GM04504 (cell line): ENCODE results near the gene ARHGAP35.
"Not testable (repeated sequence)": the region's sequence is repeated elsewhere in the genome, so short reads cannot be mapped to it uniquely, and the experiment has no call there.

ENCODE experiments used
- DNase-seq: peaks from one replicate; pipeline ENCODE4 v3.0.0-alpha.2; 2012; ENCODE audit warnings: low read depth

The ARHGAP35 gene

DNA sequence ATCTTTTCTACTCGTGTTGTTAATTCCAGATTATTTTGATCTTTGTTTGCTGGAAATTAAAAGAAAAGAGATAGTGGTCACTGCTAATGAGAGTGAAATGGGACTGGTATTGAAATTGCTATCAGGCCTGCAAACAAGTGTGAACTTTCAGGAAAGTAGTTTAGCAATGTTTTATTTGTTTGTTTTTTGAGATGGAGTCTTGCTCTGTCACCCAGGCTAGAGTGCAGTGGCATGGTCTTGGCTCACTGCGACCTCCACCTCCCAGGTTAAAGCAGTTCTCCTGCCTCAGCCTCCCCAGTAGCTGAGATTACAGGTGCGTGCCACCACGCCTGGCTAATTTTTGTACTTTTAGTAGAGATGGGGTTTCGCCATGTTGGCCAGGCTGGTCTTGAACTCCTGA is 10.4 kb downstream of the ARHGAP35 start:
- DNase-seq: not testable (repeated sequence)

DNA sequence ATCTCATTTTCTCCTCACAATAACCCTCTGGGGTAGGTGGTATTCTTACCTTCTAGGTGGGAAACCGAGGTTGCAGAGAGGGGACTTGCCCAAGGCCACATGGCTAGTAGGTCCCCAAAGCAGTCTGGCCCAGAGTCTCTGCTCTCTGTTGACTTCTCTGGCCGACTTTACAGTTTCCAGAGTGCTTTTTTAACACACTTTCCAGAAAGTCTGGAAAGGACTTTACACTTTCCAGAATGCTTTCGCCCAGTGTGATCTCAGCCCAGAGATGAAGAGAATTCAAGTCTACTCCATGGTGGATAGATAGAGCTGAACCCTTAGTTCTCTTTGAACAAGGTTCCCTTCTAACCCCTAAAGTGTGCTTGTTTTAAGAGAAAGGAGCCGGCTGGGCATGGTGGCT is 12.2 kb downstream of the ARHGAP35 start:
- DNase-seq: no peak

DNA sequence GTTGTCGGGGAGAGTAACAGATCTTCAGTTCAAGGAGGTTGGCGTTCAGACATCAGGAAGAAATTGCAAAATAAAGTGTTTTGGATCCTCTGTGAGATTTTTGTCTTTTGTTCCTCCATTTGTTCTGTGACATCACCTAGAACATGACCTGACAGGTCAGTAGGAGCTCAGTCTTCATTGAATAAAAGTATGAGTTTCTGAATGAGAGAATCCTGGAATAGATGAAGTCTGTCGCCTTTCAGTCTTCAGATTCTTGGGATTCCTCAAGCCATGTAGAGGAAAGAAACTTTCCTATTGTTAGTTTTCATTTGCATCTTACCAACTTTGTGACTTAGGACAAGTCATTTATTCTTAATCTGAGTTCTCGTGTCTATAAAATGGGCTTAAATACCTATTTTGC is 14.4 kb downstream of the ARHGAP35 start:
- DNase-seq: no peak

DNA sequence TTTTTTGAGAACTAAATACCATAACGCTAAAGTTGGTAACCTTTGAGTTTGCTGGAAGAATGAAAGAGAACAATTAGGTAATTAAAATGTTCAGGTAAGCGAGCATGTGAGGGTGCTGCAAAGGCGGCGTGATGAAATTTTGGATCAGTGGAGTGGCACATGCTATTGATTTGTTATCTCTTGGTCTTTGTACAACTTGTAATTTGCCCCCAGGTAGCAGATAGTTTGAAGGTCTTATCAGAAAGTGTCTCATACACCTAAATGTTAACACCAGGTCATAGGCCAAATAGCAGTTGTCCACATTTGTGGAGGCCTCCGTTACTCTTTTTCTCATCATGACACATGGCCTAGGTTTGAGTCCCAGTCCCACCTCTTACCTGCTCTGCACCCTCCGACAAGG is 14.9 kb downstream of the ARHGAP35 start:
- DNase-seq: no peak

DNA sequence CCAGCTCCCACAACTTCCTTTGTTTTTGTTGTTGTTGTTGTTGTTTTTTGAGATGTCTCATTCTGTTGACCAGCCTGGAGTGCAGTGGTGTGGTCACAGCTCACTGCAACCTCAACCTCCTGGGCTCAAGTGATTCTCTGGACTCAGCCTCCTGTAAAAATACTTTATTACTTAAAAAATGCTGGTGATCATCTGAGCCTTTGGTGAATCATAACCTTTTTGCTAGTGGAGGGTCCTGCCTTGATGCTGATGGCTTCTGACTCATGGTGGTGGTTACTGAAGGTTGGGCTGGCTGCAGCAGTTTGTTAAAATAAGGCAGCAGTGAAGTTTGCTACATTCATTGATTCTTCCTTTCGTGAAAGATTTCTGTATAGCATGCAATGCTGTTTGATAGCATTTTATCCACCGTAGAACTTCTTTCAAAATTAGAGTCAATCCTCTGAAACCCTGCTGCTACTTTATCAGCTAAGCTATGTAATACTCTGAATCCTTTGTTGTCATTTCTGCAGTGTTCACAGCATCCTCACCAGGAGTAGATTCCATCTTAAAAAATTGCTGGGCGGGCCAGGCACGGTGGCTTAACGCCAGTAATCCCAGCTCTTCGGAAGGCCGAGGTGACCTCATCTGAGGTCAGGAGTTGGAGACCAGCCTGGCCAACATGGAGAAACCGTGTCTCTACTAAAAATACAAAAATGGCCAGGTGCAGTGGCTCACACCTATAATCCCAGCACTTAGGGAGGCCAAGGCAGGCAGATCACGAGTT is 18.0 kb downstream of the ARHGAP35 start:
- peak; percentile 71 for DNase-seq

DNA sequence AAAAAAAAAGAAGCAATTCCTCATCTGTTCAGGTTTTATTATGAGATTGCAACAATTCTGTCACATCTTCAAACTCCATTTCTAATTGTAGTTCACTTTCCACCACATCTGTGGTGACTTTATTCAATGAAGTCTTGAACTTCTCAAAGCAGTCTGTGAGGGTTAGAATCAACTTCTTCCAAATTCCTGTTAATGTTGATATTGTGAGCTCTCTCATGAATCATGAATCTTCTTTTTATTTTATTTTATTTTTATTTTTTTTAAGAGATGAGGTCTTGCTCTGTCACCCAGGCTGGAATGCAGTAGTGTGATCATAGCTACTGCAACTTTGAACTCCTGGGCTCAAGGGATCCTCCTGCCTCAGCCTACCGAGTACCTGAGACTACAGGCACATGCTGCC is 19.6 kb downstream of the ARHGAP35 start:
- DNase-seq: no peak

DNA sequence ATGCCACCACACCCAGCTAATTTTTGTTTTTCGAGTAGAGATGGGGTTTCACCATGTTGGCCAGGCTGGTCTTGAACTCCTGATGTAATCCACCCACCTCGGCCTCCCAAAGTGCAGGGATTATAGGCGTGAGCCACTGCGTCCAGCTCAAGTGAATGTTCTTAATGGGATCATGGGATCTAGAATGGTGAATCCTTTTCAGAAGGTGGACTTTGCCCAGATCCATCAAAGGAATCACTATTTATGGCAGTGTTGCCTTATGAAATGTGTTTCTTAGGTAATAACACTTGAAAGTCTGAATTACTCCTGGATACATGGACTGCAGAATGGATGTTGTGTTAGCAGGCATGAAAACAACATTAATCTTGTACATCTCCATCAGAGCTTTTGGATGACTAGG is 20.3 kb downstream of the ARHGAP35 start:
- no peak for DNase-seq

DNA sequence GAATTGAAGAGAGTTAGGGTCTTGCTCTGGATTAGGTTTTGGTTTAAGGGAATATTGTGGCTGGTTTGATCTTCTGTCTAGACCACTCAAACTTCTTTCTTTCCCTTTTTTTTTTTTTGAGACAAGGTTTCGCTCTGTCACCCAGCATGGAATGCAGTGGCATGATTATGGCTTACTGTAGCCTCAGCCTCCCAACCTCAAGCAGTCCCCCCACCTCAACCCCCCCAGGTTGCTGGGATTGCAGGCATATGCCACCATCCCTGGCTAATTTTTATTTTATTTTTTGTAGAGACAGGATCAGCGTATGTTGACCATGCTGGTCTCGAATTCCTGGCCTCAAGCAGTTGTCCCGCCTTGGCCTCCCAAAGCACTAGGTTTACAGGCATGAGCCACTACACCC is 21.2 kb downstream of the ARHGAP35 start:
- DNase-seq: no peak

DNA sequence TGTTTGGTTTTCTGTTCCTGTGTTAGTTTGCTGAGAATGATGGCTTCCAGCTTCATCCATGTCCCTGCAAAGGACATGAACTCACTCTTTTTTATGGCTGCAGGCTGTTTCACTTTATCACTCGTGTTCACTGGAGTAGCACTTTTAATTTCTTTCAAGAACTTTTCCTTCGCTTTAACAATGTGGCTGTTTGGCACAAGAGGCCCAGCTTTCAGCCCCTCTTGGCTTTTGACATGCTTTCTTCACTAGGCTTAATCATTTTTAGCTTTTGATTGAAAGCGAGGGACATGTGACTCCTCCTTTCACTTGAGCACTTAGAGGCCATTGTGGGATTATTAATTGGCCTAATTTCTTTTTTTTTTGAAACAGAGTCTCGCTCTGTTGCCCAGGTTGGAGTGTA is 22.0 kb downstream of the ARHGAP35 start:
- not testable (repeated sequence) for DNase-seq

DNA sequence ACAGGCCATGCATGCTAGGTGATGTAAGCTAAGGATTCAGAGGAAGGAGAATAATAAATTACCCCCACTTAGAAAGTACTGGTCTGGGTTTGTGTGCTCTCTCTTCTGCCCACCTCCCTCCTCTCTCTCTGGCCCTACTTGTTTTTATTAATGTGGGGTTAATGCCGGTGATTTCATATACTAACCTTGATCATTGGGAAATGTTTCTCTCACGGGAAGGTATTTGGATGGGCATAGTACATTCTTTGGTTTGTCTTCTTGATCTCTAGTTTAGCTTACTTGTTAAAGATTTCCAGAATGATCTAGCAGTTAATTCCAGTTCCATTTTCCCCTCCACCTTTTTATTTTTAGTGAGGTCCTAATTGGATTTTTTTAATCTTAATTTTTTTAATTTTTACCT is 24.6 kb downstream of the ARHGAP35 start:
- DNase-seq: no peak

DNA sequence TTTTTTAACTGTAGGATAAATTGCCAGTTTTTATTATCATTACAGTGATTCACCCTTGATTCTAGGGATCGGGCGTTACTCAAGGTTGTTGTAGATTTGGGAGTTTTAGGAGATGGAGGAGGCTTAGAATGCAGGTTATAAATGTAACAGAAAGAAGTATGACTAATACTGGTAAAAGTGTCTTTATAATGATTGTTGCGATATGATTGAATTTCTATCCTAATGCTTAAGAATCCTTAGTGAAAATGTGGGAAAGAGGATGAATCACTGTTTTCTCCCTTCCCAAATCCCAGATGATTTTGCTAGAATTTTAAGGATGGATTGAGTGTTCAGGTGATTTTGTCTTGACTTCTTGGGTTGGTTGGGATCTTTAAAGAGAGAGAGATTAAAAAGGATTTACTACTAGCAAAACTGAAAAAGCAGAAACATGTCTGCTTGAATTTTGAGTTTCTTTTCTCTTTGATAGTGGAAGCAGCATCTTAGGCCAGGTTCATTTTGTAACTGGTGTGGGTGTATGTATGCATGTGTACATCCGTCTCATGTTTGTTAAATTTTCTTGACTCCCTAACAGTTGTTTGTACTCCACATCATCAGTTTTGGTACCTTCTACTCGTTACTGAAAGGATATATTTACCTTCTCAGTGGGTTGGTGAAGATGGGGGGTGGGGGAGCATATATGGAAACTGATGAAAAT is 25.9 kb downstream of the ARHGAP35 start:
- no peak for DNase-seq

DNA sequence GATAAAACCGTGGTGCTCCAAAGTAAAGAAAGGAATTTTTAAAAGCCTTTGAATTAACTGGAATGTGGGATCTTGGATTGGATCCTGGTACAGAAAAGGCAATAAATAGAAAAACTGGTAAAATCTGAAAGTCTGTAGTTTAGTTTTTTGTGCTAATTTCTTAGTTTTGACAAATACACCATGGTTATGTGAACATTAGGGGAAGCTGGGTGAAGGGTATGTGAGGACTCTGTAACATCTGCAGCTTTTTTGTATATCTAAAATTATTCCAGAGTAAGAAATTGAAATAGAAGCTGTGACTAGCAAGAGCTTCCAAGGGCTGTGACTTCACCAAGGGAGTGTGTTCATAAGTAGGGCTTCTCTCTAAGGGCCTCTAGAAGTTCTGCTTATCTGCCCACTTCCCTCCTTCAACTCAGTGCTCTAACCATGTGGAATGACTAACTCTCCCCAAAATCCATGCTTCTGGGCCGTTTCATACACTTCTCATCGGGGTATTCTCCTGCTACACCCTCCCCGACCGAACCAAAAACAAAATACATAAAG is 26.5 kb downstream of the ARHGAP35 start:
- no peak for DNase-seq

DNA sequence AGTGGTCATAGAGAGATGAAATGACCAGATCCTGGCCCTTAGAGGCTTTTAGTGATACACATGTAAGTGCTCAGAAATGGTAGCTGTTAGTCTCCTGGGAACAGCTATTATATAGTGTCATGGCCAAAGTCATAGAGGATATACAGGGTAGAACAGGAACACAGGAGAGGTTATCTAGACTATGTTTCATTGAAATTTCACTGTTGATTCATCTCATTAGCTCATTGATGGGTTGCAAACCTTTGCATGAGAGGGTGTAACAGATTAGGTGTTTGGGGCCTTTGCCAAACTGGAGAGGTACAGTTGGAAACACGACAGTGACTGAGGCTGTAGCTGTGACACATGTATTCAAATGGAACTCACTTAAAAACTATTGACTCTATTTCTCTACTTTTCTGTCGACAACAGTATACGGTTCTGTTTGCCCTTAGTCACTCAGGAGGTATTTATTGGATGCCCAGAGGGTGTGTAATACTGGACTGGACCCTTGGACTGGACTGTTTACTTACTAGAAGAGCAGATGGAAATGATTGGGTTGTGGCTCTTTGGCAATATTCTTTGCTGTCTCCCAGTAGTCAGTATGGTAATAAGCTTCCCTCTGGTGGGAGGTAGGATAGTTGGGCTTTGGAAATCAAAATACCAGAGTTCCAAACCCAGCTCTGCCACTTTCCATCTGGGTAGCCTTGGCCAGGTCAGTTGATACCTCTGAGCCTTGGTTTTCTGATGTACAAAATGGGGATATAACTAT is 29.8 kb downstream of the ARHGAP35 start:
- DNase-seq: peak; percentile 96

DNA sequence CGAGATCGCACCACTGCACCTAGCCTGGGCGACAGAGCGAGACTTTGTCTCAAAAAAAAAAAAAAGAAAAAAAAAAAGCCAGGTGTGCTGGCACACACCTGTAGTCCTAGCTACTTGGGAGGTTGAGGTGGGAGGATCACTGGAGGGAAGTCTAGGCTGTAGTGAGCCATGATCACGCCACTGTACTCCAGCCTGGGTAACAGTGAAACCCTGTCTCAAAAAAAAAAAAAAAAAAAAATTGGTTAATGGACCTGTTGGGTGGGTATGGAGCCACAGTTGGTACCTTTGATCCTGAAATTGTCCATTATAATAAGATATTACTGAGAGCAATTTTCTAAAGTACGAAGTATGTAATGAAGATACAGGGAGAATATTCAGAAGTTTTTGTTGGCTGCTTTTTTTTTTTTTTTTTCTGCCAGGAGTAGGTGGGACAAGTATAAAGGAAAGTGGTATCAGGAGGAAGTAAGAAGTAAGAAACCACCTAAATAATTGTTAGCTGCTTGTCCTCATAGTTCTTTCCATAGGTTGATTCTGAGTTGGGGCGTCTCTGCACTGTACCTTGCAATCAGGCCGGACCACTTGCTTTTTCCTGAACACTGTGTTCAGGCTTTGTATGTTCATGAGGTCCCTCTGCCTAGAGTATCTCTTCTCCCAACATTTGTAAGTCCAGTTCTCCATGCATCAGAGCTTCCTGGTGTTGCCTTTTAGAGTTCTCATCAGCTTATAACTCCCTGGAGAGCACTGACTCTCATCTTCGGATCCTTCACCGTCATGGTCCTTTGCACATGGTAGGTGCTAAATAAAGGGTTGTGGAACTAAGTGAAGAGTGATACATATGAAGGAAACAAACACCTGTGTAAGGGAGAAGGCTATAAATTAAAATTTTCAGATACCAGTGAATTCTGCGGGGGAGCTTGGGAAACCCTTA is 31.7 kb downstream of the ARHGAP35 start:
- DNase-seq: no peak

DNA sequence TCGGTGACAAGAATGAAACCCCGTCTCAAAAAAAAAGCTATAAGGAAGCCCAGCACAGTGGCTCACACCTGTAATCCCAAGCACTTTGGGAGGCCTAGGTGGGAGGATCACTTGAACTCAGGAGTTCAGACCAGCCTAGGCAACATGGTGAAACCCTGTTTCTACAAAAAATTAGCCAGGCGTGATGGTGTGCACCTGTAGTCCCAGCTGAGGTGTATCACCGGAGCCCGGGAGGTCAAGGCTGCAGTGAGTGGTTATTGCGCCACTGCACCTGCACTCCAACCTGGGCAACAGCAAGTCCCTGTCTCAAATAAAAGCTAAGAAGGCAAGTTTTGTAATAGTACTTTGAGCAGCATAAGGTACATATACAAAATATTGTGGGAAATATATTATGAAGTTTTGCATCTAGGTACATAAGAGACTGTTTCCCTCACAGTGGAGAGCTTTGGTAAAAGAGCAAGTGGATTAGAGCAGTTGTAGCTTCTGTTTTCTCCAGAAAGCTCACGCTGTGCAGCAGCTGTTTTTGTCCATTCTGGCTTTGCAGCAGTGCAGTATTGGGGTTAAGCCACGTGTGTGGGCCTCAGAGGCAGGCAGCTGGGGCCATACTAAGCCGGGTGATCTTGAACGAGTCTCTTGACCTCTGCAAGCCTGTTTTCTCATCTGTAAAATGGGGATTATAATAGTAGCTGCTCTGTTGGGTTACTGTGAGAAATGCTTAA is 35.4 kb downstream of the ARHGAP35 start:
- DNase-seq: no peak

DNA sequence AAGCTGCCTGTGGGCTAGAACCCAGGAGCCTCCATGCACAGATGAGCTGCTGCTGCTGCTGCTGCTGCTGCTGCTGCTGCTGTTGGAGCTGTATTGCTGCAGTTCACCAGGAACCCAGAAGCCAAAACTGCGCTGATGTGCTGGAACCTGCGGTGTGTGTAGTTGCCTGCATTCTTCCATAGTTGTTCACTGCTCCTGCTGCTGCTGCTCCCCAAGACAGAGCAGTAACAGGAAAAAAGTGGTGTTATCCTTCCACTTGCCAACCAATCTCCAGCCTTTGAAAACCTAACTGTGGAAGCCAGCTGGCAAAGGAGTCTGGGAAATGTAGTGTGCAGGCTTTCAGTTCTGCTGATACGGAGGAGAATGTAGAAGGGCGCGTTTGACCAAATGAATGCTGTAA is 37.9 kb downstream of the ARHGAP35 start:
- no peak for DNase-seq

DNA sequence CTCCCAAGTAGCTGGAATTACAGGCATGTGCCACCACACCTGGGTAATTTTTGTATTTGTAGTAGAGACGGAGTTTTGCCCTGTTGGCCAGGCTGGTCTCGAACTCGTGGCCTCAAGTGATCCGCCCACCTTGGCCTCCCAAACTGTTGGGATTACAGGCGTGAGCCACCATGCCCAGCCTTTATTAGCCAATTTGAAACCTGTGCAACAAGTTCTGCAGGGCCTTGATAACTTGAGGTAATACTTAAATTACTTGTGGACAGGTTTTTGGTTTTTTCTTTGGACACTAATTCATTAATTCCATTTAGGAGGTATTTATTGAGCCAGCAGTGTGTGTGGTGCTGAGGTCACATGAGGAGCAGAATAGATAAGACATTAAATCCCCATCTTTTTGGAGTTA is 39.5 kb downstream of the ARHGAP35 start:
- DNase-seq: no peak

DNA sequence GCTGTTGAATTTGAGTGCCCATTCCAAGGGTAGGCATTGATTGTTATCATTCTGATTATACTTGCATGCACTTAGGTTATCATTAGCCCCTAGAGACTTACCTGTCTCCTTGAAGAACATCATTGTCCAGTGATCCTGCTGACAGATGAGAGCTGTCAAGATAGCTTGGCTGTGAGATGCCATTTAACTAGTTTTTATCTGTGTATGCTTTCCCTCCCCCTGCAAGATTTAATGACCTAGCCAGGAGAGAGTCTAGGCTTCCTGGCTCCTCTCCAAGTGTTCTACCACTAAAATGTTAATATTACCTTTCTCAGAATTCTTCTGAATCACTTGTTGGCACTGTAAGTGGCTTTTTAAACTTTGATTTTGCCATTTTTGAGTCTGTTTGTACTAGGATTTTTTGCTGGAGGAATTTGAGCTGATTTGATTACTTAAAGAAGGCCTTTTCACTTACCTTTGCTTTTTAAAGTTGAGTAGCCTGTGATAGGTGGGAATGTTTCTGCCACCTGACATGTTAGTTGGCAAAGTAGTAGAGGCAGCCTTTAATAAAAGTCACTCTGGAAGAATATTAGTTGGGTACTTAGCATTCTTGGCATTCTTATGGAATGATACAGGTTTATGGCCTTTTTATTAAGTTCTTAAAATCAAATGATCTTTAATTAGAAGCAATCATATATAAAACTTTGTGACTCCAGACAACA is 41.1 kb downstream of the ARHGAP35 start:
- no peak for DNase-seq

DNA sequence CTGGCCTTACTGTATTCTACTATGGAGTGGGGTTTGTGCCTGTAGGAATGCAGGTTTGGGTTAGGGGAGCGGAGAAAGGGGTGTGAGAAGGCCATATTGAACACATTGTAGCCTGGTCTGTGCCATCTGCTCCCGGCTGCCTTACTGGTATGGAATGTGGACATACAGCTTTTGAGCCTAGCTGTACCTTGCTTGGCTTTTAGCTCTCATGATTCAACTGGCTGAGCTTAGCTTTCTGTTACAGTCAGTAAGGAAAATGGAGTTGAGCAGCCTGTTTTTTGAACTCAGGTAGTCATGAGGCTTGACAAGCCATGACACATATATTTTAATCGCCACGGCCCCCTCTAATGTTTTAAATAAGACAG is 41.6 kb downstream of the ARHGAP35 start:
- DNase-seq: no peak

DNA sequence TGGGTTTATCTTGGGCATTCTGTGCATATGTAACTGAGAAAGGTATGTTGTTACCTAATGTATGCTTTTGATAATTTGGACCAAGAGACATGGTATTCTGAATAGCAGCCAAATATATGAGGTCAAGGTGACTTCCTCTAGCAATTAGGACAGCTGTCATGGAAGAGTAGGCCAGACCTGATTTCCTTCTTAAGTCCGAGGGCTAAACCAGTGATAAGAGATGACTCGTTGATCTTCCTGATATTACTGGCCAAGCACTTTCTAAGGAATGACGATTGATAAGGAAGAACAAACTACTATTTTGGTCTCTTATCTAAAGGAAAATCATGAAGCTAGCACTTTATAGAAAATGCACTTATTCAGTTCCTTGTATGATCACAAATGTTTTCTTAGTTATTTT is 42.7 kb downstream of the ARHGAP35 start:
- no peak for DNase-seq
